Ectodermal cell (in vitro differentiated cells): ENCODE results near the gene TEP1.
"Not testable (repeated sequence)": the region's sequence is repeated elsewhere in the genome, so short reads cannot be mapped to it uniquely, and the experiment has no call there.

Experiments
- H3K27ac ChIP-seq: 2 replicates; pipeline ENCODE4 v1.7.0; 2013; ENCODE audit warnings: mild to moderate bottlenecking, low read depth, low read length; ENCODE audit not compliant: insufficient read depth, poor library complexity, severe bottlenecking
- H3K27me3 ChIP-seq: 2 replicates; pipeline ENCODE4 v1.7.0; 2013; ENCODE audit warnings: mild to moderate bottlenecking, low read length; ENCODE audit not compliant: insufficient read depth, control insufficient read depth, poor library complexity, severe bottlenecking
- H3K36me3 ChIP-seq: one replicate; pipeline ENCODE4 v1.7.0; 2013; ENCODE audit warnings: low read length; ENCODE audit not compliant: control insufficient read depth, insufficient read depth
- H3K4me1 ChIP-seq: one replicate; pipeline ENCODE4 v1.7.0; 2013; ENCODE audit warnings: low read length; ENCODE audit not compliant: control insufficient read depth, insufficient read depth
- H3K4me3 ChIP-seq: 2 replicates; pipeline ENCODE4 v1.7.0; 2013; ENCODE audit warnings: low read depth, low read length, control low read depth; ENCODE audit not compliant: insufficient read depth
- H3K9me3 ChIP-seq: 2 replicates; pipeline ENCODE4 v1.7.0; 2013; ENCODE audit warnings: mild to moderate bottlenecking, low read length, moderate library complexity; ENCODE audit not compliant: control insufficient read depth
- WGBS, 2 experiments: methylation state at CpG; one replicate each; pipeline ENCODE4 v1.1.7; 2013; ENCODE audit warnings: missing lambda C conversion rate in 2 of 2; 5-methylcytosine and 5-hydroxymethylcytosine counted together

TEP1 gene

DNA sequence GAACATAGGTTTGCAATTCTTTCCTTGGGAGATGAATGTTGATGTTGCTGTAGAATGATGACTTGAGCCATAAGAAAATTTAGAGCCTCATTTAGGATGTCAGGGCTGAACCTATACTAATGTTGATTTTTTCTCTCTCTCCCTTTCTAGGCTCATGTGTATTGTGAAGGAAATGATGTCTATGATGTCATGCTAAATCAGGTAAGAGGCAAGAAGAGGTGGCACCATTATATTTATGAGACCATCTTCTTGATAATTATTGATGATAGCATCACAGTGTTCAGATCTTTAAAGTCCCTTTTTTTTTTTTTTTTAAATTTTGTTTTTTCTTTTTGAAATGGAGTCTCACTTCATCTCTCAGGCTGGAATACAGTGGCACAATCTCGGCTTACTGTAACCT, 66.6 kb downstream of the TEP1 start:
- H3K36me3 ChIP-seq, result peaks cover 39% of the 10 kb centered on the region
- no peaks in the 10 kb centered on the region for H3K4me1 ChIP-seq
- no peaks in the 10 kb centered on the region for H3K27me3 ChIP-seq
- WGBS, 2 experiments, result 88 to 98% methylated on average over 1 of the region's 1 CpG
- H3K4me3 ChIP-seq, result no peak overlapping the region
- H3K27ac ChIP-seq, result no peak overlapping the region
- no peaks in the 10 kb centered on the region for H3K9me3 ChIP-seq

DNA sequence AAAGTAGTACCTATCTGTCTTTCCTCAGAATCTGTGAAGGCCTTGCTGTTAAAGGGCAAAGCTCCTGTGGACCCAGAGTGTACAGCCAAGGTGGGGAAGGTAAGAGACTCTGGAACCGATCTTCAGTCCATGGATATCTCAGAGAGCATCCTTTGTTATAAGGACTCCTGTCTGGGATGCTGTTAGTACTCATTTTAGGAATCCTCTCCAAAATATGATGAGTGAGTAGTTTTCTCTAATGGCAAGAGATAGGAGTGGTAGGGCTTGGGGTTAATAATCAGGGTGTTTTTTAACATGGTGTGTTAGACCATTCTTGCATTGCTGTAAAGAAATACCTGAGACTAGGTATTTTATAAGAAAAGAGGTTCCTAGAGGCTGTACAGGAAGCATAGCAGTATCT, 67.9 kb downstream of the TEP1 start:
- peaks cover 31% of the 10 kb centered on the region for H3K36me3 ChIP-seq

GRCh38 chr14:20343862-20344220, 69.5 kb downstream of the TEP1 start:
- 8 to 11% methylated on average over 1 to 3 of the region's 3 CpGs for WGBS, 2 experiments
- H3K36me3 ChIP-seq, result peaks cover 24% of the 10 kb centered on the region
- peak overlapping the region; percentile 61 for H3K27ac ChIP-seq
- H3K4me1 ChIP-seq, result no peaks in the 10 kb centered on the region
- H3K4me3 ChIP-seq, result peak overlapping the region; percentile 91
- H3K27me3 ChIP-seq, result no peaks in the 10 kb centered on the region
- no peaks in the 10 kb centered on the region for H3K9me3 ChIP-seq

More for the DNA sequence above, 67.9 kb downstream of the TEP1 start:
- WGBS, 2 experiments, result 100% methylated on average over 1 of the region's 1 CpG
- Histone ChIP-seq H3K4me3 (no peak overlapping the region), H3K4me1 (no peaks in the 10 kb centered on the region), H3K27ac (no peak overlapping the region), H3K27me3 (no peaks in the 10 kb centered on the region), H3K9me3 (no peaks in the 10 kb centered on the region)

DNA sequence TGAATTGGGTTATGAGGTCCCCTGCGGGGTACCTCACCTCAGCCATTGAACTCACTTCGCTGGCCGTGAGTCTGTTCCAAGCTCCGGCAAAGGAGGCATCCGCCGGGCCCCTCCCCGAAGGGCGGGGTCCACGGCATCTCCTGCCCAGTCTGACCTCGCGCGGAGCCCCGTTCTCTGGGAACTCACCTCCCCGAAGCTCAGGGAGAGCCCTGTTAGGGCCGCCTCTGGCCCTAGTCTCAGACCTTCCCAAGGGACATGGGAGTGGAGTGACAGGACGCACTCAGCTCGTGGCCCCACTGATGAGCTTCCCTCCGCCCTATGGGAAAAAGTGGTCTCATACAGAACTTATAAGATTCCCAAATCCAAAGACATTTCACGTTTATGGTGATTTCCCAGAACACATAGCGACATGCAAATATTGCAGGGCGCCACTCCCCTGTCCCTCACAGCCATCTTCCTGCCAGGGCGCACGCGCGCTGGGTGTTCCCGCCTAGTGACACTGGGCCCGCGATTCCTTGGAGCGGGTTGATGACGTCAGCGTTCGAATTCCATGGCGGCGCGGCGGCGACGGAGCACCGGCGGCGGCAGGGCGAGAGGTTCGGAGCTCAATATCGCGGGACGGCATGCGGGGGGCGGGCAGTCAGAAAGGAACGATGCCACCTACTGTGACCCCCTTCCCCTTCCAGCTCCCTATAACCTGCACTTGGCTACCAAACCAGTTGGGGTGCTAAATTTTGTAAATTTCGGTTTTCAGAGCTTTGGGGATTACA, 70.0 kb downstream of the TEP1 start, which contains the start of gene PARP2:
PARP2 (plus strand) TSS at position 544 of the 770 bp plus-strand sequence; CDS start at position 551, 7 bp downstream.
- peaks cover 22% of the 10 kb centered on the region for H3K36me3 ChIP-seq
- WGBS, 2 experiments, result 0% methylated on average over 49 to 50 of the region's 50 CpGs
- no peaks in the 10 kb centered on the region for H3K9me3 ChIP-seq
- peak within 1 kb of the TSS; percentile 91 for H3K27ac ChIP-seq
- no peaks in the 10 kb centered on the region for H3K27me3 ChIP-seq
- H3K4me1 ChIP-seq, result no peaks in the 10 kb centered on the region
- peak within 1 kb of the TSS; percentile 91 for H3K4me3 ChIP-seq

GRCh38 chr14:20341646-20342045, 71.7 kb downstream of the TEP1 start:
- peak overlapping the region; percentile 47 for H3K4me3 ChIP-seq
- 80% methylated on average over 1 of the region's 2 CpGs; no CpG with 5 or more reads in 1 of the 2 experiments for WGBS, 2 experiments
- H3K4me1 ChIP-seq, result no peaks in the 10 kb centered on the region
- no peak overlapping the region for H3K27ac ChIP-seq
- peaks cover 14% of the 10 kb centered on the region for H3K36me3 ChIP-seq
- no peaks in the 10 kb centered on the region for H3K27me3 ChIP-seq
- no peaks in the 10 kb centered on the region for H3K9me3 ChIP-seq

- H3K4me3 ChIP-seq, H3K4me1 ChIP-seq, H3K27ac ChIP-seq, H3K27me3 ChIP-seq, H3K9me3 ChIP-seq: not testable (repeated sequence)
- WGBS, 2 experiments, result 91 to 94% methylated on average over 4 of the region's 4 CpGs
- peaks cover 11% of the 10 kb centered on the region for H3K36me3 ChIP-seq
Observed at GRCh38 chr14:20341032-20341431, 72.3 kb downstream of the TEP1 start.

DNA sequence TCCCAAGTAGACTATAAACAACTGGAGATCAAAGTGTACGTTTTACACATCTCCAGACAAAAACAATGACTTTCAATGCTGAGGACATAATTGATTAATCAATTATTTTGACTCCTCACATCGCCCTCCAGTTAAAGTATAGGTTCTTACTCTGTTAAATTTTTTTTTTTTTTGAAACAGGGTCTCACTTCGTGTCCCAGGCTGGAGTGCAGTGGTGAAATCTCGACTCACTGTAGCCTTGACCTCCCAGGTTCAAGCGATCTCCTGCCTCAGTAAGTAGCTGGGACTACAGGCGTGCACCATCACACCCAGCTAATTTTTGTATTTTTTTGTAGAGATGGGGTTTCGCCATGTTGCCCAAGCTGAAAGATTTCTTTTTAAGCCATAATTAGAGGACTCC, 79.3 kb downstream of the TEP1 start:
- no peaks in the 10 kb centered on the region for H3K36me3 ChIP-seq
- H3K4me1 ChIP-seq, result peaks cover 7% of the 10 kb centered on the region
- H3K27me3 ChIP-seq, result no peaks in the 10 kb centered on the region
- no peak overlapping the region for H3K4me3 ChIP-seq
- WGBS, 2 experiments, result 57 to 72% methylated on average over 5 to 7 of the region's 7 CpGs
- H3K27ac ChIP-seq, result no peak overlapping the region
- H3K9me3 ChIP-seq, result no peaks in the 10 kb centered on the region

- Histone ChIP-seq H3K9me3 (no peaks in the 10 kb centered on the region), H3K27ac (no peak overlapping the region), H3K4me1 (peaks cover 7% of the 10 kb centered on the region), H3K36me3 (no peaks in the 10 kb centered on the region), H3K4me3 (peak overlapping the region; percentile 56), H3K27me3 (no peaks in the 10 kb centered on the region)
- 25 to 28% methylated on average over 3 of the region's 3 CpGs for WGBS, 2 experiments
Observed at GRCh38 chr14:20333494-20333841, 79.8 kb downstream of the TEP1 start.

DNA sequence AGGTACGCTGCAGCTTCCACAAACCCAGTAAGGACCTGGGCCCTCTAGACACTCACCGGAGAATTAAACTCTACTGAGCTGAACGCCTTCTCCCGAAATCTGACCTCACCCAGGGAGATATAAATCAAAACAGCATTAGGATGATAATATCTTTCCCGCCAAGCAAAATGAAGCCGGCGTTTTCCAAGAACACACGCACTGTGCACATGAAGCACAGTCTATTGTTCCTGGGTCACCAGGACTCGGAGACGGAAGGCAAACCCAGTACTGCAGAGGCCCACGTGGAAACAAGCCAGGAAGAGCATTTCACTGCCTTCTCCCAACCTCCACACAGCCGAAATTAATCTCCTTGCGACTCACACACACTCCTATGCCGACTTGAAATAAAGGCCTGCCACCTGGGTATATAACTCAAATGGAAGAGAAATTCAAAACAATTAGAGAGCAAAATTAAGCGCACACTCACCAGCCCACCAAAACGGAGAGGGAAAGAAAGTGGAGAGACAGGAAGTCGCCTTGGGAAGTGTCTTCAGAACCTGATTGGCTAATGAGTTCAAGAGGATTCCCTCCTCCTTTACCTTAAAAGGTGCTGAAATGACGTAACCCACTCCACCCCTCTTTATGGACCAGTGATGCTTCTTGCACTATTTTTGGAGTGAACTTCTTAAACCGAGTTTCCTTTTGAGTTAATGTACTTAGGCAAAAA, 80.4 kb downstream of the TEP1 start, which contains the start of gene CCNB1IP1:
CCNB1IP1 (minus strand) TSS at position 492 of the 706 bp plus-strand sequence. CDS start 16,756 bp downstream, outside the sequence.
- H3K4me3 ChIP-seq, result peak within 1 kb of the TSS; percentile 56
- H3K27ac ChIP-seq, result peak within 1 kb of the TSS; percentile 71
- no peaks in the 10 kb centered on the region for H3K36me3 ChIP-seq
- H3K4me1 ChIP-seq, result peaks cover 7% of the 10 kb centered on the region
- WGBS, 2 experiments, result 0% methylated on average over 17 to 19 of the region's 19 CpGs
- no peaks in the 10 kb centered on the region for H3K9me3 ChIP-seq
- no peaks in the 10 kb centered on the region for H3K27me3 ChIP-seq

- H3K36me3 ChIP-seq, result no peaks in the 10 kb centered on the region
- no peaks in the 10 kb centered on the region for H3K9me3 ChIP-seq
- peaks cover 7% of the 10 kb centered on the region for H3K4me1 ChIP-seq
- H3K27me3 ChIP-seq, result no peaks in the 10 kb centered on the region
- peak overlapping the region; percentile 56 for H3K4me3 ChIP-seq
- 1 to 3% methylated on average over 4 of the region's 4 CpGs for WGBS, 2 experiments
- peak overlapping the region; percentile 71 for H3K27ac ChIP-seq
Observed at GRCh38 chr14:20332431-20332787, 80.9 kb downstream of the TEP1 start.
